Measurements from ENCODE around the gene GCN1. TPM values are rescaled to one million over a fixed set of nuclear protein-coding genes. Genes with fewer than 3 reads are reported as not detected.

GCN1 gene
- total RNA-seq, 1 experiment from 2014 or later: 116 TPM

DNA sequence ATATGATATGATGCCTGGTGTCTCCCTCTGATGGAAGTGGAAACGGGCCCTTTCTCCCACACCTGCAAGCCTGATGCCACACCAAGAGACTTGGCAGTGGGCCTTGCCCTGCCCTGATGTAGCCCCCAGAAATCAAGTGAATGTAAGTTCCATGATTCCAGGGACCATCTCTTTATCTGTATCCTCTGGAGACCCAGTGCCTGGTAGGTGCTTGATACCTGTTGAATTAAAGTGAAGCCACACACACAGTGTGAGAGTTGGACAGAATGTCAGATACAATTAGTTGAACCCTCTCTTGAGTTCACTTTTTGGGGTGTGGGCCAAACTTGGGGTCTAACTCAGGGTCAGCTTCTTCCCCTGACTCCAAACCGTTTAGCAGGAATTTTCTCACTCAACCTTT lies 73.2 kb downstream of the GCN1 start:
- H3F3A ChIP-seq (ENCODE audit: insufficient read depth, low read depth): peaks cover 55% of the 10 kb centered on the region
- H4K20me1 ChIP-seq (ENCODE audit: insufficient read depth): no peaks in the 10 kb centered on the region
- no peaks in the 10 kb centered on the region for H3K36me3 ChIP-seq (ENCODE audit: low read depth)
- peaks cover 11% of the 10 kb centered on the region for H3K79me2 ChIP-seq (ENCODE audit: low read depth)
- no peak overlapping the region for H2AFZ ChIP-seq
- H3K4me2 ChIP-seq: no peak overlapping the region
- H3K4me1 ChIP-seq (replicated peaks; ENCODE audit: insufficient read depth): peaks cover 28% of the 10 kb centered on the region
- no peak overlapping the region for H3K4me3 ChIP-seq
- ChIA-PET CTCF (no interaction called here), POLR2A (ENCODE audit: unreplicated experiment) (no interaction called here)
- H3K27ac ChIP-seq: no peak overlapping the region
- H3K9me3 ChIP-seq (ENCODE audit: insufficient read depth, low read depth): no peaks in the 10 kb centered on the region
- no peaks in the 10 kb centered on the region for H3K27me3 ChIP-seq (ENCODE audit: insufficient read depth, low read depth)
- no TSS peak for BruUV-seq (replicated peaks)
- TF ChIP-seq EZH2 (IDR thresholded peaks at IDR 0.05; ENCODE audit: low read depth): no peak
- TF ChIP-seq, protein P1, sequence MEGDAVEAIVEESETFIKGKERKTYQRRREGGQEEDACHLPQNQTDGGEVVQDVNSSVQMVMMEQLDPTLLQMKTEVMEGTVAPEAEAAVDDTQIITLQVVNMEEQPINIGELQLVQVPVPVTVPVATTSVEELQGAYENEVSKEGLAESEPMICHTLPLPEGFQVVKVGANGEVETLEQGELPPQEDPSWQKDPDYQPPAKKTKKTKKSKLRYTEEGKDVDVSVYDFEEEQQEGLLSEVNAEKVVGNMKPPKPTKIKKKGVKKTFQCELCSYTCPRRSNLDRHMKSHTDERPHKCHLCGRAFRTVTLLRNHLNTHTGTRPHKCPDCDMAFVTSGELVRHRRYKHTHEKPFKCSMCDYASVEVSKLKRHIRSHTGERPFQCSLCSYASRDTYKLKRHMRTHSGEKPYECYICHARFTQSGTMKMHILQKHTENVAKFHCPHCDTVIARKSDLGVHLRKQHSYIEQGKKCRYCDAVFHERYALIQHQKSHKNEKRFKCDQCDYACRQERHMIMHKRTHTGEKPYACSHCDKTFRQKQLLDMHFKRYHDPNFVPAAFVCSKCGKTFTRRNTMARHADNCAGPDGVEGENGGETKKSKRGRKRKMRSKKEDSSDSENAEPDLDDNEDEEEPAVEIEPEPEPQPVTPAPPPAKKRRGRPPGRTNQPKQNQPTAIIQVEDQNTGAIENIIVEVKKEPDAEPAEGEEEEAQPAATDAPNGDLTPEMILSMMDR (conservative IDR thresholded peaks at IDR 0.05): no peak
- intact Hi-C loops (cut with micrococcal nuclease; ENCODE audit: unreplicated experiment): no loop called here
- no peak for DNase-seq
- no peaks in the 10 kb centered on the region for H3K9me2 ChIP-seq (ENCODE audit: insufficient read depth)

DNA sequence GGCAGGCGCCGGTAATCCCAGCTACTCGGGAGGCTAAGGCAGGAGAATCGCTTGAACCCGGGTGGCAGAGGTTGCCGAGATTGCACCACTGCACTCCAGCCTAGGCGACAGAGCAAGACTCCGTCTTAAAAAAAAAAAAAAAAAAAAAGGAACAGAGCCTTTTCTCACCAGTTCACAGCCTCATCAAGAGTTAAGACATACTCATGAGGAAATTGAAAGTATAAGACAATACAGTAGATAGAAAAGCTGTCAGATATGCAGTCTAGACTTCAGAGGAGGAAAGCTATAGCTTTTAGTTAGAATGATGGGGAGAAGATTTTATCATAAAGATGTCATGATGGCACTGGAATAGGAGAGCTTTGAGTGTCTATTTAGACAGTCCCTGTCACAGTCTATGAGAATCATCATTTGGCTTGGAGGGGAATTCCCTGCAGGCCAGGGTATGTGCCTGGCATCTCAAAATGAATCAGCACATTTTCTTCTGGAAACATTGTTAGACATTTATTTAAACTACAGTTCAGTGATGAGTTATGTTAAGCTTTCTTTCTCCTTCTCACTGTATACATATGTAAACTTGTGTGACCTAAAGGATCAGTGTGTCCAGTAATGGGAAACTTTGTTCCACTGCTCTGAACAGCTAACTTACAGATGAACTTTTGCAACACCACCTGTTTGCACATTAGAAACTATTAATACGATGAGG lies 75.1 kb downstream of the GCN1 start:
- TF ChIP-seq EZH2 (IDR thresholded peaks at IDR 0.05; ENCODE audit: low read depth): no peak
- DNase-seq: no peak
- Histone ChIP-seq H4K20me1 (ENCODE audit: insufficient read depth) (peaks cover 11% of the 10 kb centered on the region), H3K9me2 (ENCODE audit: insufficient read depth) (no peaks in the 10 kb centered on the region), H3K9me3 (ENCODE audit: insufficient read depth, low read depth) (no peaks in the 10 kb centered on the region), H3K4me3 (peak overlapping the region; percentile 85; the same call in 1 of the 2 replicates), H2AFZ (no peak overlapping the region), H3K4me1 (replicated peaks; ENCODE audit: insufficient read depth) (peaks cover 38% of the 10 kb centered on the region), H3F3A (ENCODE audit: insufficient read depth, low read depth) (peaks cover 48% of the 10 kb centered on the region), H3K27me3 (ENCODE audit: insufficient read depth, low read depth) (no peaks in the 10 kb centered on the region), H3K36me3 (ENCODE audit: low read depth) (no peaks in the 10 kb centered on the region), H3K4me2 (peak overlapping the region; percentile 97), H3K79me2 (ENCODE audit: low read depth) (peaks cover 28% of the 10 kb centered on the region), H3K27ac (peak overlapping the region; percentile 69)
- CTCF ChIA-PET: interaction anchor here (0.6 kb wide), 1 partner anchor 82 kb away, joined by 3 read pairs; no protein-coding TSS in a partner anchor
- intact Hi-C loops (cut with micrococcal nuclease; ENCODE audit: unreplicated experiment): loop anchor here (5.0 kb wide), 1 partner anchor 173 kb away; the partner anchor contains the start of genes RNU4-1 and RNU4-2
- no TSS peak for BruUV-seq (replicated peaks)
- POLR2A ChIA-PET (ENCODE audit: unreplicated experiment): interaction anchor here (0.6 to 0.7 kb wide), 2 partner anchors 173 to 1182 kb away, joined by 3 read pairs; no protein-coding TSS in a partner anchor

DNA sequence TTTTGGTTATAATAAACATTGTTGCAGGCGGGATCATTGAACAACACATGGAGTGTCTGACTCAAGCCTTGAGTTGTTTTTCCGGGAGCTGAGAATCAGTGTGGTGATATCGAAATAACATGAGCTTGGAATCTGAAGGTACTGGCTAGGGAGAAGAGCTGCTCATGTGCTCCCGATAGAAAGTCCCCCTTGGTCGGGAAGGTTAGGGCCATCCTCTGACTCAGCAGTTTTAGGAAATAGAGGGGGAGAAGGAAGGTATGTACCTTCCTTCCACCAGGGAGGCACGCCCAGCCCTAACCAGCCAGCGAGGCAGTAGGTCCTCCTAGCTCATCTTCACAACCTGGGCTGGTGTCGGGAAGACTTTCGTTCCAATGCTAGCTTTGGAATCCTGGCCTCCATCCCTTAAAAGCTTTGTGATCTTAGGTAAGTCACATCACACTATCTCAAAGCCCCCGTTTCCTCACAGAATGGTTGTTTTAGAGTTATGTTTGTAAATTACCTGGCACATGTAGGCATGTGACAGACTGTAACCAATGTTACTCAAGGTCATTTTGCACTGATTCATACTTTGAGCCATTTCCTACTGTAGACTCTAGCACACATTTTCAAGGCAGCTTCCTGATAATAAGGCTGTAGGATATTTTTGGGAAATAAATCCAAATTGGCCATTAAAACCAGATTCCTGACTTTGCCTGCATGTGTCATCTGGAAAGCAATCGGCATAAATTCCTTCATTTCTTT lies 76.0 kb downstream of the GCN1 start:
- BruUV-seq (replicated peaks): no TSS peak
- CTCF ChIA-PET: interaction anchor here (0.6 kb wide), 1 partner anchor 8 kb away, joined by 4 read pairs; no protein-coding TSS in a partner anchor
- Histone ChIP-seq H3K4me3 (peak overlapping the region; percentile 85), H3K4me1 (replicated peaks; ENCODE audit: insufficient read depth) (peaks cover 33% of the 10 kb centered on the region), H2AFZ (no peak overlapping the region; the same call in 1 of the 2 replicates), H3K36me3 (ENCODE audit: low read depth) (no peaks in the 10 kb centered on the region), H3K9me3 (ENCODE audit: insufficient read depth, low read depth) (no peaks in the 10 kb centered on the region), H3K9me2 (ENCODE audit: insufficient read depth) (no peaks in the 10 kb centered on the region), H3F3A (ENCODE audit: insufficient read depth, low read depth) (peaks cover 38% of the 10 kb centered on the region), H3K27me3 (ENCODE audit: insufficient read depth, low read depth) (no peaks in the 10 kb centered on the region), H4K20me1 (ENCODE audit: insufficient read depth) (peaks cover 11% of the 10 kb centered on the region), H3K79me2 (ENCODE audit: low read depth) (peaks cover 38% of the 10 kb centered on the region), H3K27ac (peak overlapping the region; percentile 69), H3K4me2 (peak overlapping the region; percentile 97)
- peak; percentile 48 to 67 for DNase-seq
- POLR2A ChIA-PET (ENCODE audit: unreplicated experiment): interaction anchor here (0.6 to 1.2 kb wide), 4 partner anchors 82 to 394 kb away, joined by 4 to 9 read pairs (median 6); partner anchors contain the start of genes RNU4-2 and RPLP0
- TF ChIP-seq, protein P1 (conservative IDR thresholded peaks at IDR 0.05): no peak
- no peak for TF ChIP-seq EZH2 (IDR thresholded peaks at IDR 0.05; ENCODE audit: low read depth)
- intact Hi-C loops (cut with micrococcal nuclease; ENCODE audit: unreplicated experiment): loop anchor here (5.0 kb wide), 1 partner anchor 174 kb away; the partner anchor contains the start of genes RNU4-1 and RNU4-2

All from PC-9 (cell line).